ENCODE data around the gene VGLL4. TPM values are rescaled to one million over a fixed set of nuclear protein-coding genes. Genes with fewer than 3 reads are reported as not detected.

VGLL4 gene
- total RNA-seq, 1 experiment from 2014 or later: 42.1 TPM

DNA sequence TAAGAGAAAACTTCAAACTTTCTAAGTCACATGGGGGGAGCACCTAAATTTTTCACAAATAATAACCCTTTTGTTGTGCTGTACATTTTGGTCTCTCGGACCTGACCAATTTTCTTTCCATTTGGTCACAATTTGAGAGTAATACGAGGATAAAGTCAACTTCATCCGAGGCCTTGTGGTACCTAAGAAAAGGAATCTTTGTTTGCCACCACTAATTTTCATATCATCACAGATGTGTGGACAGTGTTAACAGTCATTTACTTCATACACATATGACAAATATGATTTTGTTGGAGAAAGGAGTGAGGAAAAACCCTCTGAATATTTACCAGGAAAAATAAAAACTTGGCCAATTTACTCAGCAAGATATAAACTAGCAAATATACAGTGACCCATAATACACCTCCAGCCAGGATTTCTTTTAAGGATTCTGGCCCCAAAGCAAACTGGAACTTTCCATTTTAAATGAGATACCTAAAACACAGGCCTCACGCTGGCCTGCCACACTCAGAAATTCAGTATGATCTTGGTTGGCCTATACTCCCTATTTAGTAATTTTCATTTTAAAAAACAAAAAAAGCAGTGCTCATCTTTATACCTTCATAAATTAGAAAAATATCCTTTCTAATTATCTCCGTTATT is 40.7 kb downstream of the VGLL4 start:
- no CpG with 5 or more reads among the region's 5 CpGs for WGBS (ENCODE audit: extremely low coverage, insufficient read length, low lambda C conversion rate)
- no peak overlapping the region for H3T11ph ChIP-seq (ENCODE audit: low read length)
- H2BK20ac ChIP-seq (ENCODE audit: low read depth, low read length, poor library complexity, severe bottlenecking): no peak overlapping the region
- no peaks in the 10 kb centered on the region for H3K9me3 ChIP-seq (ENCODE audit: control insufficient read depth, low read depth, low read length)
- Mint-ChIP-seq H3K4me3 (no peak overlapping the region), H3K4me1 (peaks cover 66 to 69% of the 10 kb centered on the region in 2 experiments), H3K9me3 (peaks cover 0 to 7% of the 10 kb centered on the region in 2 experiments; a peak in 2 of 5 replicates), H3K27ac (peak overlapping the region; percentile 30 to 72 (median 44); a peak in 1 of 7 replicates), H3K36me3 (ENCODE audit: insufficient read depth in 1 of 3, low read depth in 3 of 3) (peaks cover 18 to 35% (median 26%) of the 10 kb centered on the region in 3 experiments), H3K27me3 (ENCODE audit: low read depth) (no peaks in the 10 kb centered on the region)
- H3K4ac ChIP-seq (ENCODE audit: low read depth, low read length): no peak overlapping the region; the same call in 1 of the 2 replicates
- no peaks in the 10 kb centered on the region for H4K20me1 ChIP-seq (ENCODE audit: control insufficient read depth, insufficient read depth, insufficient read length)
- H3K4me1 ChIP-seq (ENCODE audit: insufficient read depth, low read length): peaks cover 13% of the 10 kb centered on the region; the same call in 1 of the 2 replicates
- no peak for DNase-seq
- no peak overlapping the region for H3K56ac ChIP-seq (ENCODE audit: insufficient read length, low read depth, low read length)
- H4K8ac ChIP-seq (replicated peaks; ENCODE audit: insufficient read length, low read depth, low read length): no peak overlapping the region
- H2BK12ac ChIP-seq (ENCODE audit: insufficient read length, low read depth, low read length): no peak overlapping the region
- no peak overlapping the region for H2BK5ac ChIP-seq (ENCODE audit: insufficient read length, low read length)
- no peak overlapping the region for H3K9ac ChIP-seq (ENCODE audit: extremely low read depth, insufficient read length, low read length)
- no peak overlapping the region for H4K91ac ChIP-seq (ENCODE audit: insufficient read length, low read depth, low read length)
- no peaks in the 10 kb centered on the region for H3K27me3 ChIP-seq (ENCODE audit: insufficient read depth, low read length)
- TF ChIP-seq, protein P1, sequence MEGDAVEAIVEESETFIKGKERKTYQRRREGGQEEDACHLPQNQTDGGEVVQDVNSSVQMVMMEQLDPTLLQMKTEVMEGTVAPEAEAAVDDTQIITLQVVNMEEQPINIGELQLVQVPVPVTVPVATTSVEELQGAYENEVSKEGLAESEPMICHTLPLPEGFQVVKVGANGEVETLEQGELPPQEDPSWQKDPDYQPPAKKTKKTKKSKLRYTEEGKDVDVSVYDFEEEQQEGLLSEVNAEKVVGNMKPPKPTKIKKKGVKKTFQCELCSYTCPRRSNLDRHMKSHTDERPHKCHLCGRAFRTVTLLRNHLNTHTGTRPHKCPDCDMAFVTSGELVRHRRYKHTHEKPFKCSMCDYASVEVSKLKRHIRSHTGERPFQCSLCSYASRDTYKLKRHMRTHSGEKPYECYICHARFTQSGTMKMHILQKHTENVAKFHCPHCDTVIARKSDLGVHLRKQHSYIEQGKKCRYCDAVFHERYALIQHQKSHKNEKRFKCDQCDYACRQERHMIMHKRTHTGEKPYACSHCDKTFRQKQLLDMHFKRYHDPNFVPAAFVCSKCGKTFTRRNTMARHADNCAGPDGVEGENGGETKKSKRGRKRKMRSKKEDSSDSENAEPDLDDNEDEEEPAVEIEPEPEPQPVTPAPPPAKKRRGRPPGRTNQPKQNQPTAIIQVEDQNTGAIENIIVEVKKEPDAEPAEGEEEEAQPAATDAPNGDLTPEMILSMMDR (conservative IDR thresholded peaks at IDR 0.05): no peak
- no peak overlapping the region for H4K5ac ChIP-seq (ENCODE audit: insufficient read length, low read depth, low read length)
- H2BK120ac ChIP-seq (ENCODE audit: low read depth, low read length, poor library complexity, severe bottlenecking): no peak overlapping the region
- no peak overlapping the region for H2AFZ ChIP-seq (ENCODE audit: low read length)
- no peak overlapping the region for H2BK15ac ChIP-seq (ENCODE audit: low read depth, low read length)
- no peak overlapping the region for H3K4me2 ChIP-seq (ENCODE audit: insufficient read depth, insufficient read length, low read length)
- no peaks in the 10 kb centered on the region for H3K23me2 ChIP-seq (ENCODE audit: insufficient read length, low read depth, low read length, poor library complexity, severe bottlenecking)
- no peak overlapping the region for H3K23ac ChIP-seq (ENCODE audit: insufficient read length, low read depth, low read length)
- no peak overlapping the region for H3K18ac ChIP-seq (ENCODE audit: insufficient read length, low read depth, low read length)
- peaks cover 3% of the 10 kb centered on the region for H3K79me1 ChIP-seq (ENCODE audit: insufficient read depth, low read depth, low read length, poor library complexity, severe bottlenecking)
- H2AK5ac ChIP-seq (ENCODE audit: insufficient read length, low read length): no peak overlapping the region
- H3K14ac ChIP-seq (ENCODE audit: insufficient read depth, low read length): no peak overlapping the region
- peaks cover 14% of the 10 kb centered on the region; the same call in 1 of the 2 replicates for H3K79me2 ChIP-seq (ENCODE audit: insufficient read depth, low read length)
- H3K27ac ChIP-seq (ENCODE audit: insufficient read length, low read depth, low read length): no peak overlapping the region

All from H9 (cell line).